CD4-positive, alpha-beta T cell (primary cell): ENCODE data around the gene MPHOSPH9. TPM values are rescaled to one million over a fixed set of nuclear protein-coding genes. Genes with fewer than 3 reads are reported as not detected.

Experiments used
- ATAC-seq: fragments of 200-7000 bp; cut with Tn5 transposase; one replicate; pipeline ENCODE4 v1.10.0; 2022; ENCODE audit warnings: mild to moderate bottlenecking; ENCODE audit not compliant: poor library complexity
- CTCF ChIA-PET: fragments of 350-600 bp; sonication (Branson Sonifier 250); formaldehyde crosslinking; loops from one replicate; lab custom pipeline; 2021; ENCODE audit warnings: antibody characterized with exemption, inconsistent platforms; lab: Charles Lee
- POLR2A ChIA-PET: fragments of 350-600 bp; sonication (Branson Sonifier 250); formaldehyde crosslinking; loops from one replicate; lab custom pipeline; 2021; ENCODE audit warnings: antibody characterized with exemption, inconsistent platforms; lab: Charles Lee
- DNase-seq, 14 experiments: peaks; one replicate each; pipeline ENCODE4 v3.0.0-alpha.2; 2013 to 2020; ENCODE audit warnings: mixed read lengths in 2 of 14
- H3K27ac ChIP-seq, 2 donors: one replicate each; pipeline versions ENCODE4 v1.5.1 to v1.7.0; 2013; ENCODE audit warnings: low read length in 2 of 2, low read depth in 1 of 2, mild to moderate bottlenecking in 1 of 2
- H3K27me3 ChIP-seq, 2 experiments: 1 replicate in 1 of 2; 2 replicates in 1 of 2; pipeline versions ENCODE4 v1.6.1 to v1.7.0; 2013; ENCODE audit warnings: low read length in 2 of 2, control low read depth in 1 of 2, mild to moderate bottlenecking in 1 of 2, moderate library complexity in 1 of 2; ENCODE audit not compliant: insufficient read depth in 2 of 2, control insufficient read depth in 1 of 2
- H3K36me3 ChIP-seq: one replicate; pipeline ENCODE4 v1.6.1; 2013; ENCODE audit warnings: low read length, control low read depth; ENCODE audit not compliant: insufficient read depth
- H3K4me1 ChIP-seq: one replicate; pipeline ENCODE4 v1.6.1; 2013; ENCODE audit warnings: low read length, control low read depth; ENCODE audit not compliant: insufficient read depth
- H3K4me3 ChIP-seq: one replicate; pipeline ENCODE4 v1.5.1; 2013; ENCODE audit warnings: mild to moderate bottlenecking, low read length, moderate library complexity
- H3K9me3 ChIP-seq, 2 experiments: 1 replicate in 1 of 2; 2 replicates in 1 of 2; pipeline versions ENCODE4 v1.6.1 to v1.7.0; 2013; ENCODE audit warnings: low read length in 2 of 2, mild to moderate bottlenecking in 2 of 2, control low read depth in 1 of 2, moderate library complexity in 1 of 2; ENCODE audit not compliant: control insufficient read depth in 1 of 2, insufficient read depth in 1 of 2
- H3K27ac Mint-ChIP-seq: one replicate; pipeline ENCODE4 v1.8.0; 2020; ENCODE audit warnings: mixed read lengths
- H3K27me3 Mint-ChIP-seq: one replicate; pipeline ENCODE4 v1.8.0; 2021; ENCODE audit warnings: mixed read lengths
- H3K36me3 Mint-ChIP-seq: one replicate; pipeline ENCODE4 v1.8.0; 2021; ENCODE audit warnings: low read depth, mixed read lengths
- H3K4me1 Mint-ChIP-seq: one replicate; pipeline ENCODE4 v1.8.0; 2021; ENCODE audit warnings: low read depth, mixed read lengths
- H3K4me3 Mint-ChIP-seq: one replicate; pipeline ENCODE4 v1.8.0; 2020; ENCODE audit warnings: mild to moderate bottlenecking, mixed read lengths
- H3K9me3 Mint-ChIP-seq: one replicate; pipeline ENCODE4 v1.8.0; 2020; ENCODE audit warnings: mixed read lengths
- intact Hi-C, 2 experiments: fragments of 100-400 bp; cut with DNase I in 1 of 2; cut with micrococcal nuclease in 1 of 2; formaldehyde crosslinking; loops; one replicate each; pipeline versions ENCODE4 v1.15.1 to v1.9.0; 2023 to 2025; cut with DNase I, micrococcal nuclease
- total RNA-seq, 174 experiments: library from RNA in 2 of 174; stranded (reverse) in 2 of 174; gene quantifications; one replicate each; pipeline ENCODE4 v1.2.3 and lab custom pipeline; 2021 to 2026
- TF ChIP-seq, protein P1 (sequence below): fragments of 200-600 bp; IDR thresholded peaks from one replicate; pipeline ENCODE4 v1.8.0; 2022; ENCODE audit warnings: antibody characterized with exemption, mild to moderate bottlenecking

MPHOSPH9 gene
- total RNA-seq, 2 experiments from 2014 or later: 80.9 to 84.5 TPM

DNA sequence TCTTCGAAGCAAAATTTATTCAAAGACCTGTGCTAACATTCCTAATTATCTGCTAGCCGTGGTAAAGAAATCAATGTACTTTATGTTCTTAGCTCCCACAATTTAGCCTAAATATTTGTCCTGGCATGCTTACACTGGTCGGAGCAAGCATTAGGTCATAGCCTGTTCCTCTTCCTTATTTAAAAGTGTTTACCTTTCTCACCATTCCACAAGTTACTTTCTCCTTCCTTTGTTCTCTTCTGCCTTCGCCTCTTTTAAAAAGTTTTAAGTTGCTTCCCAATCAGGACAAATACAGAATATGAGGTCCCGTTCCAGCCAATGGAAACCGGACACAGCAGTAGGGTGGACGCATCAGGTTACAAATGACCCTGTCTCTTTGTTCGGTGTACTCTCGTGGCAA lies 27.1 kb upstream of the MPHOSPH9 start:
- DNase-seq: no peak
- no peaks in the 10 kb centered on the region for H3K27me3 Mint-ChIP-seq
- H3K4me3 Mint-ChIP-seq: no peak overlapping the region
- H3K4me3 ChIP-seq: no peak overlapping the region
- no peaks in the 10 kb centered on the region for H3K4me1 ChIP-seq
- CTCF ChIA-PET: no interaction called here
- no peaks in the 10 kb centered on the region for H3K9me3 ChIP-seq
- intact Hi-C loops: no loop called here
- ATAC-seq: no peak
- POLR2A ChIA-PET: no interaction called here
- no peak overlapping the region for H3K27ac ChIP-seq
- H3K27ac Mint-ChIP-seq: peak overlapping the region; percentile 20
- TF ChIP-seq, protein P1, sequence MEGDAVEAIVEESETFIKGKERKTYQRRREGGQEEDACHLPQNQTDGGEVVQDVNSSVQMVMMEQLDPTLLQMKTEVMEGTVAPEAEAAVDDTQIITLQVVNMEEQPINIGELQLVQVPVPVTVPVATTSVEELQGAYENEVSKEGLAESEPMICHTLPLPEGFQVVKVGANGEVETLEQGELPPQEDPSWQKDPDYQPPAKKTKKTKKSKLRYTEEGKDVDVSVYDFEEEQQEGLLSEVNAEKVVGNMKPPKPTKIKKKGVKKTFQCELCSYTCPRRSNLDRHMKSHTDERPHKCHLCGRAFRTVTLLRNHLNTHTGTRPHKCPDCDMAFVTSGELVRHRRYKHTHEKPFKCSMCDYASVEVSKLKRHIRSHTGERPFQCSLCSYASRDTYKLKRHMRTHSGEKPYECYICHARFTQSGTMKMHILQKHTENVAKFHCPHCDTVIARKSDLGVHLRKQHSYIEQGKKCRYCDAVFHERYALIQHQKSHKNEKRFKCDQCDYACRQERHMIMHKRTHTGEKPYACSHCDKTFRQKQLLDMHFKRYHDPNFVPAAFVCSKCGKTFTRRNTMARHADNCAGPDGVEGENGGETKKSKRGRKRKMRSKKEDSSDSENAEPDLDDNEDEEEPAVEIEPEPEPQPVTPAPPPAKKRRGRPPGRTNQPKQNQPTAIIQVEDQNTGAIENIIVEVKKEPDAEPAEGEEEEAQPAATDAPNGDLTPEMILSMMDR: no peak
- no peaks in the 10 kb centered on the region for H3K4me1 Mint-ChIP-seq
- peaks cover 20% of the 10 kb centered on the region for H3K36me3 Mint-ChIP-seq
- no peaks in the 10 kb centered on the region for H3K9me3 Mint-ChIP-seq
- H3K36me3 ChIP-seq: peaks cover 25% of the 10 kb centered on the region
- no peaks in the 10 kb centered on the region for H3K27me3 ChIP-seq

DNA sequence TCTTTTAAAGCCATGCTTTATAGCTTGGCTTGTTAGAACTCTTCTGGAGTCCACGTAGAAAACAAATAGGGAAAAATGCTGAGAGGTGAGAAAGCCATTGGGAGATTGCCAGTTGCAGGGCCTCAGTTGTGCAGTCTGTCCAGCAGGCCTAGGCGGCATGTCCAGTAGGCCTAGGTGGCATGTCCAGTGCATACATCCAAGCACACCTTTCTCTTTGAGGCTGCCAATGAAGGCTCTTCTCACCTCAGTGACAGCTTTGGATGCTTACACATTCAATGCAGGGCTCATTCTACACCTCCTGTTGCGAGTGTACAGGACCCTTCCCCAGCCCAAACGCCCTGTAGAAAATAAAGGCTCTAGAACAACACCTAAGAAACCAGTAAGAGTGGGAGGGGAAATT lies 25.7 kb upstream of the MPHOSPH9 start:
- Mint-ChIP-seq H3K27me3 (no peaks in the 10 kb centered on the region), H3K27ac (no peak overlapping the region), H3K4me3 (no peak overlapping the region), H3K9me3 (no peaks in the 10 kb centered on the region), H3K36me3 (peaks cover 35% of the 10 kb centered on the region), H3K4me1 (peaks cover 2% of the 10 kb centered on the region)
- Histone ChIP-seq H3K27ac (no peak overlapping the region), H3K9me3 (no peaks in the 10 kb centered on the region), H3K36me3 (peaks cover 40% of the 10 kb centered on the region), H3K4me3 (no peak overlapping the region), H3K27me3 (no peaks in the 10 kb centered on the region), H3K4me1 (no peaks in the 10 kb centered on the region)
- TF ChIP-seq, protein P1: no peak
- no peak for DNase-seq
- no peak for ATAC-seq
- CTCF ChIA-PET: interaction anchor here (1.1 kb wide), 1 partner anchor 20 kb away, joined by 3 read pairs; no protein-coding TSS in a partner anchor
- POLR2A ChIA-PET: interaction anchor here (1.3 to 1.5 kb wide), 2 partner anchors 17 to 25 kb away, joined by 3 to 7 read pairs; partner anchors contain the start of genes MPHOSPH9 and MTRFR
- intact Hi-C loops: no loop called here

DNA sequence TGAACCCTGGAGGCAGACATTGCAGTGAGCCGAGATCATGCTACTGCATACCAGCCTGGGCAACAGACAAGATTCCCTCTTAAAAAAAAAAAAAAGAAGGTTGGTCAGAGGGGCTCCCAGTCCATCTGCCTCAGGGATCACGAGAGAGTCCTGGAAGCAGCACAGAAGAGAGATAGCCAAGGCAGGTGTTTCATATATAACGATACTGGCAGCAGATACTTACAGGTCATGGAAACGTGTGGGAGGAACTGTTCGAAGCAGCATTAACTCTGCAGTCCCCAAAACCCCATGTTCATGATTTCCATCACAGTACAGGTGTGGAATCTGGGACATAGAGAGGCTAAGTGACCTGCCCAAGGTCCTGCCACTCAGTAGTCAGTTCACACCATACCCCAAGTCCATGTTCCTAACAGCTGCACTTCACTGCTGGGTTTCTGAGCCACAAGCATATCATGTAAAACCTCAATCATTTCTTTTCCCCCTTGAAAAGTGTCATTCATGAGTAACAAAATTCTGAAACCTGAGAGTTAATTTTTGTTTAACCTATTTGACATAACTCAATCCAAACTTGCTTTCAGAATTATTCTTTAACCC lies 22.0 kb upstream of the MPHOSPH9 start:
- Histone ChIP-seq H3K27ac (no peak overlapping the region), H3K36me3 (peaks cover 47% of the 10 kb centered on the region), H3K4me3 (no peak overlapping the region), H3K4me1 (peaks cover 19% of the 10 kb centered on the region), H3K27me3 (no peaks in the 10 kb centered on the region), H3K9me3 (no peaks in the 10 kb centered on the region)
- CTCF ChIA-PET: no interaction called here
- Mint-ChIP-seq H3K9me3 (no peaks in the 10 kb centered on the region), H3K4me1 (peaks cover 25% of the 10 kb centered on the region), H3K36me3 (peaks cover 50% of the 10 kb centered on the region), H3K27ac (no peak overlapping the region), H3K4me3 (no peak overlapping the region), H3K27me3 (no peaks in the 10 kb centered on the region)
- ATAC-seq (no peak), DNase-seq (no peak)
- POLR2A ChIA-PET: no interaction called here
- TF ChIP-seq, protein P1: no peak
- intact Hi-C loops: no loop called here
